GM19468 (cell line): ENCODE data around the gene ITCH.

Experiments
- ATAC-seq: cut with Tn5 transposase; IDR thresholded peaks from one replicate; pipeline ENCODE4 v1.9.1; 2021; ENCODE audit warnings: mild to moderate bottlenecking, moderate library complexity, moderate number of reproducible peaks; ENCODE audit not compliant: unreplicated experiment; ENCODE audit errors: extremely low read depth

Gene ITCH

DNA sequence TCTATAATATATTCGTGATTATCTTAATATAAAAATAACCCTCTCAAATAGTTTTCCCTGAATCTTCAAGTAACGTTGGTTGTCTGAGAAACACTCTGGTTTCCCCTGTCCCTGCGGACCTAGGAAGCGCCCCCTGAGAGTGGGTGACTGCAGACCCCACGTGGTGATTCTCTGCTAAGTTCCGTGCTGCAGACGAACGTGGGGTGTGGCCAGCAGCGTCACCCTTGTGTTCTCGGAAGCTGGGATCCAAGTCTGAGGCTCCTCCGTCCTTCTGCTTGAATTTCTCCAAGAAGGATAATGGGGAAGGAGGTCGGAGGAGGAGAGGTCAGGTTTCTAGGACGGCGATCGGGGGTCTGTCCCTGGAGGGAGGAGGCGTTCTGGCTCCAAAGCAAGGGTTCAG lies 178.8 kb downstream of the ITCH start:
- ATAC-seq, result no peak

DNA sequence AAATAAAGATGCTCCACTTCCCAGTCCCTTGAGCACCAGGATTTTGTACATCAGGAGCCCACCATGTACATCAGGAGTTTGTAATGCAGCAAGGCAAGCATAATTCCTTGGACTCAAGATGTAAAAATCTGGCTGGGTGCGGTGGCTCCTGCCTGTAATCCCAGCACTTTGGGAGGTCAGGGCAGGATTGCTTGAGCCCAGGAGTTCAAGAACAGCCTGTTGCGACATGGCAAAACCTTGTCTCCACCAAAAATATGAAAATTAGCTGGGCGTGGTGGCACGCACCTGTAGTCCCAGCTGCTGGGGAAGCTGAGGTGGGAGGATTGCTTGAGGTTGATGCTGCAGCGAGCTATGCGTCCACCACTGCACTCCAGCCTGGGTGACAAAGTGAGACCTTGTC lies 179.4 kb downstream of the ITCH start:
- no peak for ATAC-seq

DNA sequence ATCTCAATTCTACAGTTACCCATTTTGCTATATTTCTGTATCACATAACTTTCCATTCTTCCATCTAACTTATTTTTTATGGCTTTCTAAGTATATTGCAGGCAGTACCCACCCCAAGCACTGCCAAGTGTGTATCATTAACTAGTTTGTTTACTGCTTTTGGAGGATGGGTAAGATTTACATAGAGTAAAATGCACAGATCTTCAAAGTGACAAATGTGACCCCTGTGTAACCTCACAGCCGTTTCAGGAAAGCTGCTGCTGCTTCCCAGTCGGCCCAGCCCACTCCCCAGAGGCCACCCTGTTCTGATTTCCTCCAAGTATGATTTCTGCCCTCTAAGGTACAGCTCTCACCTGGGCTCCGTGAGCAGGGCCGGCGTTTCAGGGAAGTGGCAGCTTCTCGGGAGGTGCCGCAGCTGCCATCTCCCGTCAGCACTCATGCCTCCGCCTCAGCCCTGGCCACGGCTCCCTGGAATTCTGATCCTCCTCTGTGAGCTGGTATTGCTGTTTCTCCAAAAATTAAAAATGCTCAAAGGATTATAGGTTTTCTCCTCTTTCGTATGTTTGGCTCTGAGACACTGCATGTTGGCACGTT lies 180.5 kb downstream of the ITCH start:
- ATAC-seq, result no peak

DNA sequence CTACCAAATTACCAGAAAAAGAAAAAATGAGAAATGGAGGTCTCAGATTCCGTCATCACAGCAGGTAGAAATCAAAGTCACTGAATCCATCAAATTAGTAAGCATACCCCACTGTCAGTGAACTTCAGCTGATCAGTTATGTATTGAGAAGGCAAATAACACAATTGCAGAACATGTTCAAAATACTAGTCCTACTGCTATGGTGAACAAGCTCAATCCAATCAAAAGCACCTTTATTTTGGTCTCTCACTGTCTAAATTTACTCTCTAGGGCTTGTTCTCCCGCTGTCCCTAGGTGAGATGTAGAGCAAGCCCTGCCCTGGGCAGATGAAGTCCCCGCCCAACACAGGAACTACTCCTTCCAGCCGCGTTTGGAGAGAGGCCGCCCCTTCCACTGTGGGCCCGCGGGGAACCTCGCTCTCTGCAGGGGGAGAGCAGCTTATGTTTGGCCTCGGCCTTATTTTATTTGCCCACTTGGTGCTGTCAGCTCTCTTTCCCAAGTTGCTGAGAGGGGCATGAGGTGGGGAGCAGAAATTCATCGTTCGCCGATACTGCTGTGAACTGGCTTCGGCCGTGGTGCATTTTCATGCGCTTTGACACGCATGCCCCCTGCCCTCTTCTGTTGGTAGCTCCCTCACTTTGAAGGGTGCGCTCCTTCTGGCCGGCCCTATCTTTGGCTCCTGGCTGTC lies 181.2 kb downstream of the ITCH start:
- ATAC-seq, result no peak

DNA sequence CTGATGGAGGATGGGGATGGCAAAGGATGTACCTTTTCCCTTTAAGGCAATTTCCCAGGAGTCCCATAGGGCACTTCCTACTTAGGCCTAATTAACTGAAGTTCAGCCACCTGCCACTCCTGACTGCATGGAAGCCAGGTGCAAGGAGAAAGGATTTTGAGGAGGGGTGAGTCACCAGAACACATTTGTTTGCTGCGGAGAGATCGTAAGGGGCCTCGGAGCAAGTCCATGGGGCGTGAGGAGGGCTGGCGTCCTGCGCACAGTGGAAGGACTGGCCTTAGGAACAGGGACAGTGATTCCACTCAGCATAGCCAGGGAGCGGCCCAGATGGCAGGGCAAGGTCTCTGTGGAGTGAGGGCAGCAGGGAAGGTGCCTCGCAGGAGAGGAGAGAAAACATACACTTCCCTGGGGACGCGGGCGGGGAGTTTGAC lies 183.7 kb downstream of the ITCH start:
- no peak for ATAC-seq

DNA sequence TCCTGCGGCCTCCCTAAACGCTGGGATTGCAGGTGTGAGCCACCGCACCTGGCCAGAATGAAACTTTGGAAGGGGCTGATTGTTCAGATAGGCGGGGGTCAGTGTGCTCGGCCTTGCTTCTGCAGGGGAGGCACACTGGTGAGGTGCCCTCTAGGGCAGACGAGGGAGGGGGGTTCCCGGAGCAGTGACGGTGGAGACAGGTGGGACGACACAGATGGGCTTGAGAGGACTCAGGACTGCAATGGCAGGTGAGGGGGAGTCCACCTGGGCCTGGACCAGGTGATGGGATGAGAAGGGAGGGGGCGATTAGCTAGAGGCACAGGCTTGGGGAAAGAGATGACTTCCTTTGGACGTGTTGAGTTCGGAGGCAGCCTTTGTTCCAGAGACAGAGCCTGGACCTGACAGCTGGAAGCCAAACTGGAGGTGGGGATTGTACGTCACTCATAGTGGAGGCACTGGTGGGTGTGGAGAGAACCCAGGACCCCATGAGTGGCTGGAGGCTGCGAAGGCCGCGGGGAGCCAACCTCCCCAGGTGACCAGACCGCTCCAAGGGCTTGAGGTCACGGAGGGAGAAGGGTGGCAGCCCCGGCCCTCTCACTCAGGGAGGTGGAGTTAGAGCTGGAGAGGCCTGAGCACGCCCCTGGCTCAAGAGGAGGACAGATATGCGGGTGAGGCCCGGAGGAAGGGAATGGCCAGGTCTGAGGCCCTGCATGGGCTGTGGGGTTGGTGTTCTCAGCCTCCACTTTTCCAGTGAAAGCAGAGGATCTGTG lies 185.0 kb downstream of the ITCH start:
- no peak for ATAC-seq

DNA sequence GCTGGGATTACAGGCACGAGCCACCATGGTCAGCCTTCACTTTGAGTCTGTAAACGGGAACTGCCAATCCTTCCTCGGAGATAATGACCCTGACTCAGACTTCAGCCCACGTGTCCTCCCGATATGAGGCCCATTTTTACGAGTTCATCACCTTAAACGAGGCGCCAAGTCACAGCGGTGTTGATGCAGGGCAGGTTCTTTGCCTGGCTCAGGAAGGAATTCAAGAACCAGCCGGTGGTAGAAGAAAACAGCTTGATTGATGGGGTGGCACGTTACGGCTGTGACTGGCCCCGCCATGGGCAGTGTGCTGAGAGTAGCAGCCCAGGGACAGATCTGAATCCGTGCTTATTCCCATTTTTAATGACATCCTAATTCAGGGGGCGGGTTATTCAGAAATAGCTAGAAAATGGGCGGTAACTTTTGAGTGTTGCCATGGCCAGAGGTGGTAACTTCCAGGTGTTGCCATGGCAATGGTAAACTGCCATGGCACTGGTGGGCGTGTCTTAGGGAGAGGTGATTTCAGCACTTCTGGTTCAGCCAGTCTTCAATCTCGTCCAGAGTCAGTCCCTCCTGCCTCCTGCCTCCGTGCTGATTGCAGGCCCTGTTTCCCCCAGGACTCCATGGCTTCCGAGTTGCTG lies 186.3 kb downstream of the ITCH start:
- ATAC-seq, result no peak

DNA sequence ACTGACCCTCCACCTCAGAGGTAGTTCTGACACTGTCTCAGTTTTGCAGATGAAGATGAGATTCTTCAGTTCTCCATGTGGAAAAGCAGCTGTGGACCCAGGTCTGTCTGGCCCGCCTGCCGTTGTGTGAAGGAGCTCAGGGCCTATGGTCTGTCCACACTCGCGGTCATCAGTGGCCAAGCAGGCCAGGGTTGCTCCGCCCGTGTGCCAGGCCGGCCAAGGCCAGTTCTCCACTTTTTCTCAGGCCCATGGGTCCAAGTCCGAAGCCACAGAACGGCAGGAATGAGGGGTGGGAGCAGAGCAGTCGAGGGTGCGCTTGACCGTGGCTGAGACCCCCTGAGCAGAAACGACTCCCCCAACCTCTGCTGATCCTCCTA lies 186.8 kb downstream of the ITCH start:
- ATAC-seq, result no peak

DNA sequence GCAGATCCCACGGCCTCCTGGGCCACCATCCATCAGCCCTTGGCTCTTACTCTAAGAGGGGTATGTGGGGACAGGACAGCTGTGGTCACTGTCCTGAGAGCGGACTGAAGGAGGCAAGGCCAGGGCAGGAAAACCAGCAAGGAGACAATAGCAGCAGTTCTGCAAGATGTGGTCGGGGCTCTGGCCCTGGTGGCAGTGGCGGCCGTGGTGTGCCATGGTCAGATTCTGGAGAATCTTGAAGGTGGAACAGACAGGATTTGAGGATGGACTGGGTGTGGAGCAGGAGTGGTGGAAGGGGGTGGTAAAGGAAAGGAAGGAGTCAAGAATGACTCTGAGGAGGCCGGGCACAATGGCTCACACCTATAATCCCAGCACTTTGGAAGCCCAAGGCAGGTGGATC lies 189.5 kb downstream of the ITCH start:
- no peak for ATAC-seq

DNA sequence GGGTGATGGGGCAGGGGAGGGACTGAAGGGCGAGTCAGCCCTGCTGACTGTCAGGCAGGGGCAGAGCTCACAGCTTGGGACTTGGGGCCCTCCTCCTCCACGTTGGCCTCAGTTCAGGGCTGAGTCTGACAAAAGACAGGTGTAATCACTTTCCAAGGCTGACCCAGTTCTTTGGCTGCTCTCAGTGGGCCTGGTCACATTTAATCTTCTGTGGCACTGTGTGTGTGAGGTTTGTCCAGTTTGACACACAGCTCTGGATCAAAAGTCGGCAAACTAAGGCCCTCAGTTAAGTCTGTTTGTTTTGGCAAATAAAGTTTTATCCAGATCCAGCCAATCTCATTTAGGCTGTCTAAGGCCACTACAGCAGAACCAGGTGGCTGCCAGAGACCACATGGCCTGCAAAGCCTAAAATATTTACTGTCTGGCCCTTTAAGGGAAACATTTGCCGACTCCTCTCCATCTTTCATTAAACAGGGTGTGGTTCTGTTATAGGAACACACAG lies 190.3 kb downstream of the ITCH start:
- no peak for ATAC-seq

DNA sequence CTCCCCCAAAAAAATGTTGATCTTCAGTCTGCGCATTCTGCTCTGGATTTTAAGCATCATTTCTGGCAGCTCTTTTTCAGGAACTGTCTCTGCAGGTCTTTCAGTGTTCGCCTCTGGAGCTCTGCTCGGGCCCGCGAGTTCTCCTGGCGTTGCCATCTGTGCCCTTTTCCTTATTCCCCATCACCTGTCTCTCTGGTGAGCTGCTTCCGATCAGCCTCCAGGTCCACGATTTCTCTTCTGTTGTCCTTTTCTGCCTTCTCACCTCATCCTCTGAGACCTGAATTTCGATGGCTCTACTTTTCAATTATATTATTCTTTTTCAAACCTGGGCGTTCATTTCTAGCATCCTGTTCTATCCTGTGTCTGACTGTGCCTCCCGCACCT lies 194.9 kb downstream of the ITCH start:
- no peak for ATAC-seq

DNA sequence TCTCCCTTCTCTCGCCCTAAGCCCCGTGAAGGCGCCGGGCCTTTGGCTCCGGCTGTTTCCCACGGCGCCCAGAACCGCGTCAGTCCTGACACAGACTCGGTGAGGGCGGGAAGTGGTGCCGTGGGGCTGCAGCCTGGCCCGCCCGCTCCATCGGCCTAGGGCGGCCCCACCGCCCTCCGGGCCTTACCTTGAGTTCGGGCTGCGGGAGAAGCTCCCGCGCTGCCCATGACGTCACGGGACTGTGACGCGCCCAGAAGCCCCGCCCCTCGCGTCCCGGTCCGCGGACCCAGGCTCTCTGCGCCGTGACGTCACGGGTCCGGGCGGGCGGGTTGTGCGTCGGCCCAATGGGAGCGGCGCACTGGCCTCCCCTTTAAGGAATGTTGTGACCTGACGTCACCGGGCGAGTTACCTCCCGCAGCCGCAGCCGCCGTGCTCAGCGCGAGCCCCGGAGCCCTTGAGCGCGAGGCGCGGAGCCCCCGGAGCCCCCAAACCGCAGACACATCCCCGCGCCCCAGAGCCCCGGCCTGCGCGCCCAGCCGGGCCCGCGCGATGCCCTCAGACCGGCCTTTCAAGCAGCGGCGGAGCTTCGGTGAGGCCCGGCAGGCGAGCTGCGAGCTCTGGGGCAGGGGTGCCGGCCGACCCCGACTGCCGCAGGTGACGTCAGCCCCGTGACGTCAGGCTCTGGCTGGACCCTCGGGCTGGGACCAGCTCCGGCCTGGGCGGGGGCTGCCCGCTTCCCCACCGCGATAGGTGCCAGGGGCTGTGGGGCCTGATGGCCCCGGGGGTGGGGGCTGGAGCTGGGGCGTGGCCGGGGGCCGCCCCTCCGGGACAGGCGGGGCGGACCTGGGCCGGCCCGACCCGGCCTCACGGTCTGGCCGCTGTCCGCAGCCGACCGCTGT lies 195.5 kb downstream of the ITCH start, which contains the start of gene MAP1LC3A:
TSS of gene MAP1LC3A (plus strand) at position 399 of the 899 bp plus-strand sequence. CDS start at position 550, 151 bp downstream.
- ATAC-seq, result peak; percentile 33

DNA sequence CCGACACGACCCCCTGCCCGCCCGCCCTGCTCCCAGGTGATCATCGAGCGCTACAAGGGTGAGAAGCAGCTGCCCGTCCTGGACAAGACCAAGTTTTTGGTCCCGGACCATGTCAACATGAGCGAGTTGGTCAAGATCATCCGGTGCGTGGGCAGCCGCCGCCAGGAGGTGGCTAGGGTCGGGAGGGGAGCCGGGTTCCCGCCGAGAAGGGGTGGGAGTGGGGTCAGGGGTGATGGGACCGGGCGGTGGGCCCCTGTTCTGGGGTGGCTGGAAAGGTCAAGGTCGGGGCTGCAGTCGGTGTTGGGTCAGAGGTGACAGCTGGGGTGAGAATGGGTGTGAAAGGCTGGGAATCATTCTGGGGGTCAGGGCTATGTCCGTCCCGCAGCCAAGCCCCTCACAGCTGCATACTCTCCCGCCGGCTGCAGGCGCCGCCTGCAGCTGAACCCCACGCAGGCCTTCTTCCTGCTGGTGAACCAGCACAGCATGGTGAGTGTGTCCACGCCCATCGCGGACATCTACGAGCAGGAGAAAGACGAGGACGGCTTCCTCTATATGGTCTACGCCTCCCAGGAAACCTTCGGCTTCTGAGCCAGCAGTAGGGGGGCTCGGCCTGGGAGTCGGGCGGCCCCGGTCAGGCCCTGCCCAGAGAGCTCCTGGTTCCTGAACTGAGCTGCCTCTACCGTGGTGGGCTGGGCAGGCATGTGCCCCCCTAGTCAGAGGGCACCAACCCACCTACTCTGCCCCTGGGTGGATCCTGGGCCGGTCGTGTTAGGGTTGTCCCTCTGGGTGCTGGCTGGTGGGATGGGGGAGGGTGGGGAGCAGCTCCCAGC lies 196.5 kb downstream of the ITCH start:
- ATAC-seq, result no peak

DNA sequence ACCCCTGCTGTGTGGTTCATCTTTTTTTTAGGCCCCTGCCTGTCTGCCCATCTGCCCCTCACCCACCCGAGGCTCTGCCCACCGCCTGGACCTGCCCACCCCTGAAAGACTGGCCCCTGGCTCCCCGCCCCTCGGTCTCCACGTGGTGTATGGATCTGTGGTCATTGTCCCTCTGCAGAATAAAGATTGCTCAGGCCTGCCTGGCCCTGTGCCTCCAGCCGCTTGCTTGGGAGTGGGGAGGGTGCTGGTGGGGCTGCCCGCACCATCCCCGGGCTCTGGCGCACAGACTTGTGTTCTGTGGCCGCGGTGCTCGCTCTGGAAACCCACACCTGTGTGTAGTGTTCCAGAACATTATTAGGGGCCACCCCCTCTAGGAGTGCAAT lies 197.1 kb downstream of the ITCH start:
- ATAC-seq, result no peak

DNA sequence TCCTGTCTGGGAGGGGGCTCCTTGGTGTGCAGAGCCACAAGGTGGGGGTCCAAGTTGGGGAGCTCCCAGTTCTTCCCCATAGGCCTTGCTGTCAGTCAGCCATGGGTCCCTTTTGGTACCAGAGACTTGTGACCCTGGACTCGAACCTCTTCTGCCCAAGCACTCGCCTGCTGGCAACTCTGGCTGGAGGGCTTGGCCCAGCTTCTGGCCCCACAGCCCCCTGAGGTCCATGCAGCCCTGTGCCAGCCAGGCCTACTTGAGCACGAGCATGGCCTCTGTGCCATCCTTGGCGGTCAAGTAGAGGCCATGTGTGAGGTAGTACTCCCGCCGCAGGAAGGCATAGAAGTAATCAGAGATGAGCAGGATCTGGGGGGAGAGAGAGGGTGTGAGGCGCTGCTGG lies 197.5 kb downstream of the ITCH start:
- ATAC-seq, result no peak
